Neuronal stem cell (in vitro differentiated cells): ENCODE results near the gene TNF.

Experiments
- DNase-seq: peaks from one replicate; pipeline ENCODE4 v3.0.0-alpha.2; 2013; ENCODE audit warnings: low spot score
- H2AFZ ChIP-seq: one replicate; pipeline ENCODE4 v1.6.1; 2013; ENCODE audit warnings: mild to moderate bottlenecking, low read length, inconsistent platforms
- H2AK5ac ChIP-seq: 2 replicates; pipeline ENCODE4 v1.6.1; 2013; ENCODE audit warnings: low read depth, mild to moderate bottlenecking, inconsistent platforms, low read length, moderate library complexity, mixed read lengths
- H2BK120ac ChIP-seq: 2 replicates; pipeline ENCODE4 v1.6.1; 2013; ENCODE audit warnings: low read depth, mild to moderate bottlenecking, inconsistent platforms, low read length, moderate library complexity, mixed read lengths
- H2BK12ac ChIP-seq: one replicate; pipeline ENCODE4 v1.6.1; 2013; ENCODE audit warnings: low read length, inconsistent platforms
- H2BK15ac ChIP-seq: 2 replicates; pipeline ENCODE4 v1.6.1; 2013; ENCODE audit warnings: mild to moderate bottlenecking, low read length, inconsistent platforms, mixed read lengths
- H2BK5ac ChIP-seq: one replicate; pipeline ENCODE4 v1.6.1; 2013; ENCODE audit warnings: inconsistent platforms, mild to moderate bottlenecking, low read length, moderate library complexity
- H3K14ac ChIP-seq: one replicate; pipeline ENCODE4 v1.6.1; 2013; ENCODE audit warnings: low read length, inconsistent platforms
- H3K18ac ChIP-seq: 2 replicates; pipeline ENCODE4 v1.6.1; 2013; ENCODE audit warnings: low read length, inconsistent platforms
- H3K23ac ChIP-seq: 2 replicates; pipeline ENCODE4 v1.6.1; 2013; ENCODE audit warnings: low read depth, mild to moderate bottlenecking, mixed read lengths, low read length, inconsistent platforms; ENCODE audit not compliant: poor library complexity
- H3K27ac ChIP-seq: replicated peaks from 3 replicates; pipeline ENCODE4 v1.5.1; 2013; ENCODE audit warnings: low read length, inconsistent platforms
- H3K27me3 ChIP-seq, 3 experiments: 2 replicates each; pipeline ENCODE4 v1.6.1; 2013; ENCODE audit warnings: low read length in 3 of 3, mild to moderate bottlenecking in 2 of 3, inconsistent platforms in 1 of 3, low read depth in 1 of 3, mixed read lengths in 1 of 3, moderate library complexity in 1 of 3; ENCODE audit not compliant: control insufficient read depth in 3 of 3, insufficient read depth in 3 of 3
- H3K36me3 ChIP-seq, 2 donors: replicated peaks in 1 of 2; 2 replicates each; pipeline ENCODE4 v1.6.1; 2013; ENCODE audit warnings: low read length in 2 of 2; ENCODE audit not compliant: control insufficient read depth in 2 of 2, insufficient read depth in 2 of 2
- H3K4ac ChIP-seq: 2 replicates; pipeline ENCODE4 v1.6.1; 2013; ENCODE audit warnings: inconsistent platforms, mild to moderate bottlenecking, low read length, moderate library complexity
- H3K4me1 ChIP-seq, 2 donors: 1 replicate in 1 of 2; 2 replicates in 1 of 2; pipeline ENCODE4 v1.6.1; 2013; ENCODE audit warnings: low read length in 2 of 2, low read depth in 1 of 2; ENCODE audit not compliant: control insufficient read depth in 2 of 2, insufficient read depth in 1 of 2
- H3K4me2 ChIP-seq: one replicate; pipeline ENCODE4 v1.6.1; 2013; ENCODE audit warnings: mild to moderate bottlenecking, low read length, inconsistent platforms; ENCODE audit not compliant: insufficient read depth, poor library complexity, severe bottlenecking
- H3K4me3 ChIP-seq, 2 donors: 2 replicates each; pipeline ENCODE4 v1.5.1; 2013; ENCODE audit warnings: low read length in 2 of 2, mild to moderate bottlenecking in 2 of 2, inconsistent platforms in 1 of 2, moderate library complexity in 1 of 2
- H3K79me1 ChIP-seq: one replicate; pipeline ENCODE4 v1.6.1; 2013; ENCODE audit warnings: low read depth, mild to moderate bottlenecking, inconsistent platforms, low read length, moderate library complexity
- H3K9ac ChIP-seq: one replicate; pipeline ENCODE4 v1.6.1; 2013; ENCODE audit warnings: mild to moderate bottlenecking, low read depth, low read length, inconsistent platforms; ENCODE audit not compliant: poor library complexity
- H3K9me3 ChIP-seq, 2 donors: replicated peaks in 1 of 2; 2 replicates each; pipeline versions ENCODE3 to v1.6.1; 2013; ENCODE audit warnings: low read length in 2 of 2, mild to moderate bottlenecking in 2 of 2, inconsistent platforms in 1 of 2, low read depth in 1 of 2, mixed read lengths in 1 of 2, moderate library complexity in 1 of 2; ENCODE audit not compliant: control insufficient read depth in 2 of 2, insufficient read depth in 1 of 2
- H4K8ac ChIP-seq: one replicate; pipeline ENCODE4 v1.6.1; 2013; ENCODE audit warnings: low read depth, mild to moderate bottlenecking, inconsistent platforms, low read length, moderate library complexity
- H4K91ac ChIP-seq: one replicate; pipeline ENCODE4 v1.6.1; 2013; ENCODE audit warnings: low read length, low read depth, mild to moderate bottlenecking, inconsistent platforms; ENCODE audit not compliant: poor library complexity
- WGBS, 2 donors: extraction: QIAGEN DNeasy Blood & Tissue Kit; methylation state at CpG; one replicate each; pipeline ENCODE4 v1.1.7; 2013; ENCODE audit warnings: missing lambda C conversion rate in 2 of 2, mixed read lengths in 1 of 2; ENCODE audit not compliant: insufficient read length in 2 of 2, insufficient replicate concordance in 1 of 2; ENCODE audit errors: extremely low coverage in 2 of 2; 5-methylcytosine and 5-hydroxymethylcytosine counted together

The TNF gene

DNA sequence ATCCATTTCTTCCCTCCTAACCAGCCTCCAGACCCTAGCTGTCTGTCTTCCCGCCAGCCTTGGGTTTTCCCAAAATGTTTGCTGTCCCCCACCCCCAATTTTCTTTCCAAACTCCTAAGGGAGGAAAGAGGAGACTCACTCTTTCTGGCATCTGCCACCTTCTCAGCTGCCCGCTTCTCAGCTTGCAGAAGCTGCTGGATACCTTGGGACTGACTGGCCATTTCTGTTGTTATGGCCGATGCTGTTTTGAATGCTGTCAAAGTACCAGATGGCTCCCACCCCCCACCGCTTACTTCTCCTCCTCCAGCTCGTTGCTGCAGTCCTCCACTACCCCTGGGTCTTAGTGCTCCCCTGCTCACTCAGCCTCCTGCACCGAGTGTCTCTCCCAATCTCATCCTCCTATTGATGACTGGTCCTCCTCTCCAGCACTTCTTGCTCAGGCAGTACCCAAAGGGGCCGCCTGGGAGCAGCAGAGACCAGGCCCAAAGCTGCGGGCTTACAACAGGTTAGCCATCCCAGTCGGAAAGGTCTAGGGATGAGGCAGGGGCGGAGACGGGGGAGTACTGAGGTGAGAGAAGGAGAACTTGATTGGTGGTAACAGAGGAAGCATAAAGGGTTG lies 28.9 kb upstream of the TNF start, which contains the start of gene ATP6V1G2:
ATP6V1G2 (minus strand) TSS at position 270 of the 619 bp plus-strand sequence; CDS start at position 221, 49 bp downstream.
- Histone ChIP-seq H3K4me1 (peaks cover 11 to 15% of the 10 kb centered on the region in 2 donors), H3K18ac (peak within 1 kb of the TSS; percentile 80), H3K9me3 (peaks cover 0 to 2% of the 10 kb centered on the region in 2 donors), H2BK120ac (no peak within 1 kb of the TSS), H3K36me3 (peaks cover 6 to 35% of the 10 kb centered on the region in 2 donors), H2BK12ac (no peak within 1 kb of the TSS), H3K4me3 (peak within 1 kb of the TSS; percentile 46 to 71), H3K79me1 (peaks cover 5% of the 10 kb centered on the region), H3K4me2 (peak within 1 kb of the TSS; percentile 64), H3K14ac (peak within 1 kb of the TSS; percentile 64), H3K9ac (peak within 1 kb of the TSS; percentile 82), H2BK5ac (peak within 1 kb of the TSS; percentile 16), H2BK15ac (peak within 1 kb of the TSS; percentile 39), H3K4ac (no peak within 1 kb of the TSS), H4K91ac (no peak within 1 kb of the TSS), H3K27ac (peak within 1 kb of the TSS; percentile 49), H3K27me3 (no peaks in the 10 kb centered on the region), H4K8ac (no peak within 1 kb of the TSS), H2AFZ (peak within 1 kb of the TSS; percentile 81), H2AK5ac (no peak within 1 kb of the TSS), H3K23ac (no peak within 1 kb of the TSS)
- no CpG with 5 or more reads among the region's 11 CpGs for WGBS, 2 donors
- DNase-seq = peak; percentile 91

DNA sequence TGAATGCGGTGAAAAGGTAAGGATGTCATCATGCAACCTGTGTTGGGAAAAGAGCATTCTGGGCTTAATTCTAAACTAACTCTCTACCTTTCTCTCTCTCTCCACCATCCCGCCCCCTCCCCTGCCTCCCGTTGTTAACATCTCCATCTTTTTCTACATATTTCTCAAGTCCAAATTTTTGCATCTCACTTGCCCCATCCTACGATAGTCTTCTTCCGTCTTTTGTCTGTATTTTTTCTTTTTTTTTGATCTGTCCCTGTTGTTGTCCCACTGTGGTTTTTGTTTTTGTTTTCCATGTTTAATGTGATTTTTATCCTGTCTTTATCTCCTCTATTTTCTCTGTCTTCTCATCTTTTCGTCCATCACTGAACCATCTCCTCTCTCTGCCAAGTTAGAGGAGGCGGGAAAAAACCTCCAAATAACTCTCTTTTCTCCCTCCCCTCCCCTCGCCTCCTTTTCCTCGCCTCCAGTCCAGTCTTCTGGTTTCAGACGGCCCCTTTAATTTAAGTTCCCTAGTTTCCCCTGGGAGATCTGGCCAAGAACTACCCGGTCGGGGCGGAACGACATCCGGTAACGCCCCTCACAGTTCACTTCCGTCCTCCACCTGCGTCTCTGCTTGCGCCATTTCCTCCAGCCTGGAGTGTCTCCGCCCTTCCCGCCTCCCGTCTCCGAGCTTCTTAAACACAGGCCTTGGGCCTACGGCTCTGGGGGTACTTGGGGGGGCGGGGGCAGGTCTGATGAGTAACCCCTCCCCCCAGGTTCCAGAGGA lies 28.2 kb upstream of the TNF start, which contains the start of gene NFKBIL1:
NFKBIL1 (plus strand) TSS at position 651 of the 769 bp plus-strand sequence; CDS start at position 738, 87 bp downstream.
- Histone ChIP-seq H4K8ac (peak within 1 kb of the TSS; percentile 92), H3K9ac (peak within 1 kb of the TSS; percentile 89), H3K4me2 (peak within 1 kb of the TSS; percentile 64), H2BK120ac (peak within 1 kb of the TSS; percentile 57), H2AFZ (peak within 1 kb of the TSS; percentile 81), H4K91ac (no peak within 1 kb of the TSS), H3K27me3 (no peaks in the 10 kb centered on the region), H3K14ac (peak within 1 kb of the TSS; percentile 25), H3K79me1 (peaks cover 5% of the 10 kb centered on the region), H3K36me3 (peaks cover 6 to 40% of the 10 kb centered on the region in 2 donors), H3K27ac (peak within 1 kb of the TSS; percentile 49), H2BK15ac (peak within 1 kb of the TSS; percentile 30), H3K23ac (peak within 1 kb of the TSS; percentile 96), H3K9me3 (peaks cover 0 to 2% of the 10 kb centered on the region in 2 donors), H3K4ac (peak within 1 kb of the TSS; percentile 98), H3K18ac (peak within 1 kb of the TSS; percentile 74), H3K4me1 (peaks cover 11 to 15% of the 10 kb centered on the region in 2 donors), H2BK12ac (peak within 1 kb of the TSS; percentile 82), H2BK5ac (no peak within 1 kb of the TSS), H2AK5ac (peak within 1 kb of the TSS; percentile 99), H3K4me3 (peak within 1 kb of the TSS; percentile 46 to 71)
- WGBS, 2 donors = no CpG with 5 or more reads among the region's 25 CpGs
- peak; percentile 91 for DNase-seq

DNA sequence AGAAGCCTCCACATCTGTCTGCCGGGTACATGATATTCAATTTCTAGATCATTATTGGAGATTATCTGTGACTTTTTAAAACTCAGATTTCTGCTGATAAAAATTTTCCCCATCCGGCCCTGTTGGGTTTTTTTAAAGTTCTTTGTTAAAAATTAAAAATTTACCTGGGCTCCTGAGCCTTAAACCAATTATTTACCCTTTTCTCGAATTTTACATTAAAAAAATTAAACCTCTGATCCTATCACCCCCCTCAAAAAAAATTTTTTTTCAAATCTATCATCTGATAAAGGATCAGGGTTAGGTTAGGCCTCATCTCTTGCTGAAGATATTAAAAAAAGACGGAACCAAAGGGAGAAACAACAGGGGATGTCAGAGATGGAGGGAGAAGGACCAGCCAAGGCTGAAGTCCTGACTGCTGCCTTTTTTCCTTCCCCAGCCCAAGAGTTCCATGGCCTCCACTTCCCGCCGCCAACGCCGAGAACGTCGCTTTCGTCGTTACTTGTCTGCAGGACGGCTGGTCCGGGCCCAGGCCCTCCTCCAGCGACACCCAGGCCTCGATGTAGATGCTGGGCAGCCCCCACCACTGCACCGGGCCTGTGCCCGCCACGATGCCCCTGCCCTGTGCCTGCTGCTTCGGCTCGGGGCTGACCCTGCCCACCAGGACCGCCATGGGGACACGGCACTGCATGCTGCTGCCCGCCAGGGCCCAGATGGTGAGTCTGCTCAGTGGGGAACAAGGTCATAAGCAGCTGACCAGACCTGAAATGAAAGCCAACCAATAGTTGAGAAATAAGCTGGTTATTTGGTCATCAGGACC lies 27.4 kb upstream of the TNF start:
- DNase-seq = no peak
- peak overlapping the region in 1 of 2 donors; percentile 46 for H3K4me3 ChIP-seq
- H3K79me1 ChIP-seq = peaks cover 5% of the 10 kb centered on the region
- H3K4me2 ChIP-seq = peak overlapping the region; percentile 20
- H3K36me3 ChIP-seq = peaks cover 6 to 44% of the 10 kb centered on the region in 2 donors
- H2AK5ac ChIP-seq = peak overlapping the region; percentile 99
- H3K4ac ChIP-seq = peak overlapping the region; percentile 98
- no peak overlapping the region for H2BK5ac ChIP-seq
- 100% methylated on average over 1 of the region's 24 CpGs; no CpG with 5 or more reads in 1 of the 2 donors for WGBS, 2 donors
- peaks cover 0 to 2% of the 10 kb centered on the region in 2 donors for H3K9me3 ChIP-seq
- no peaks in the 10 kb centered on the region for H3K27me3 ChIP-seq
- H3K9ac ChIP-seq = peak overlapping the region; percentile 89
- H2BK120ac ChIP-seq = peak overlapping the region; percentile 57
- H3K18ac ChIP-seq = peak overlapping the region; percentile 74
- H4K91ac ChIP-seq = no peak overlapping the region
- H3K14ac ChIP-seq = peak overlapping the region; percentile 25
- peak overlapping the region; percentile 30 for H2BK15ac ChIP-seq
- peak overlapping the region; percentile 92 for H4K8ac ChIP-seq
- H3K27ac ChIP-seq = no peak overlapping the region
- peak overlapping the region; percentile 73 for H2AFZ ChIP-seq
- H3K4me1 ChIP-seq = peaks cover 11% of the 10 kb centered on the region in 2 donors
- H2BK12ac ChIP-seq = peak overlapping the region; percentile 82
- peak overlapping the region; percentile 96 for H3K23ac ChIP-seq
